Panc1 (cell line): Measurements from ENCODE around the gene ARR3. TPM values are rescaled to one million over a fixed set of nuclear protein-coding genes. Genes with fewer than 3 reads are reported as not detected.

ENCODE experiments used
- ATAC-seq: fragments of 200-7000 bp; cut with Tn5 transposase; 2 replicates; pipeline ENCODE4 v1.9.1; 2020; ENCODE audit warnings: mild to moderate bottlenecking, moderate library complexity
- Bru-seq: library from RNA; stranded (reverse); fragments of 400-500 nt; gene quantifications from one replicate; lab custom pipeline; 2021; lab: Mats Ljungman, UMichigan
- BruChase-seq, 2 experiments: library from RNA; stranded (reverse); fragments of 400-500 nt; gene quantifications; one replicate each; lab custom pipeline; 2021; lab: Mats Ljungman, UMichigan
- BruUV-seq: library from RNA; stranded (reverse); fragments of 400-500 nt; replicated peaks from 2 replicates; lab custom pipeline; 2021; lab: Mats Ljungman, UMichigan
- CTCF ChIA-PET: fragments of 300-600 bp; sonication (Branson Sonifier 250); formaldehyde crosslinking; loops from one replicate; lab custom pipeline; 2022; ENCODE audit warnings: antibody characterized with exemption; lab: Charles Lee
- POLR2A ChIA-PET: fragments of 300-600 bp; sonication (Branson Sonifier 250); formaldehyde crosslinking; loops from one replicate; lab custom pipeline; 2022; ENCODE audit warnings: antibody characterized with exemption; lab: Charles Lee
- DNase-seq: peaks from one replicate; pipeline ENCODE4 v3.0.0-alpha.2; 2010; ENCODE audit warnings: low read depth, low spot score
- H3K27ac ChIP-seq: 2 replicates; pipeline ENCODE4 v1.5.1; 2011; ENCODE audit warnings: mild to moderate bottlenecking, low read length, inconsistent platforms
- H3K27me3 ChIP-seq: fragments of 200-500 bp; sonication (Bioruptor generic); 2 replicates; pipeline ENCODE4 v1.6.0; 2014; ENCODE audit warnings: low read length, inconsistent platforms; ENCODE audit not compliant: control insufficient read depth, insufficient read depth
- H3K36me3 ChIP-seq: fragments of 200-500 bp; sonication (Bioruptor generic); 2 replicates; pipeline ENCODE4 v1.5.1; 2014; ENCODE audit warnings: inconsistent platforms, mild to moderate bottlenecking, low read length, moderate library complexity; ENCODE audit not compliant: control insufficient read depth, insufficient read depth
- H3K4me1 ChIP-seq: 2 replicates; pipeline ENCODE4 v1.5.1; 2011; ENCODE audit warnings: inconsistent platforms, mild to moderate bottlenecking, low read length, moderate library complexity; ENCODE audit not compliant: control insufficient read depth, insufficient read depth
- H3K4me3 ChIP-seq, 2 experiments: 2 replicates each; pipeline ENCODE4 v1.5.1; 2011 to 2012; ENCODE audit warnings: low read depth in 2 of 2, low read length in 2 of 2, mild to moderate bottlenecking in 2 of 2, inconsistent platforms in 1 of 2, moderate library complexity in 1 of 2
- H3K9me3 ChIP-seq: fragments of 200-500 bp; sonication (Bioruptor generic); 2 replicates; pipeline ENCODE4 v1.5.1; 2014; ENCODE audit warnings: low read depth, mild to moderate bottlenecking, inconsistent platforms, low read length, moderate library complexity; ENCODE audit not compliant: control insufficient read depth, insufficient read depth
- CTCF ChIP-seq: fragments of 450-650 bp; IDR thresholded peaks from 2 replicates; pipeline ENCODE4 v1.5.1; 2017; ENCODE audit warnings: mild to moderate bottlenecking
- POLR2AphosphoS5 ChIP-seq: IDR thresholded peaks from 2 replicates; pipeline ENCODE4 v1.6.1; 2012; ENCODE audit warnings: mild to moderate bottlenecking, low read depth, low read length, moderate library complexity
- REST ChIP-seq, 2 experiments: IDR thresholded peaks; 2 replicates each; pipeline ENCODE4 v1.6.1; 2011 to 2012; ENCODE audit warnings: low read depth in 2 of 2, control low read depth in 1 of 2, low read length in 1 of 2, mild to moderate bottlenecking in 1 of 2, moderate library complexity in 1 of 2; ENCODE audit not compliant: insufficient read depth in 1 of 2
- SIN3A ChIP-seq: IDR thresholded peaks from 2 replicates; pipeline ENCODE4 v1.6.1; 2012; ENCODE audit warnings: low read depth, mild to moderate bottlenecking, low read length, moderate library complexity, borderline replicate concordance; ENCODE audit not compliant: insufficient read depth
- TCF7L2 ChIP-seq: IDR thresholded peaks from 2 replicates; pipeline ENCODE4 v1.6.1; 2011; ENCODE audit warnings: mild to moderate bottlenecking, low read depth, low read length, inconsistent platforms
- in situ Hi-C: cut with HindIII; loops from 2 replicates; pipeline ENCODE4 v1.10.0; 2016; ENCODE audit warnings: low sequenced_read_pairs, low pct_unique_long_range_greater_than_20kb
- intact Hi-C: fragments of 100-400 bp; cut with micrococcal nuclease; formaldehyde crosslinking; loops from one replicate; pipeline ENCODE4 v1.10.0; 2022; ENCODE audit not compliant: unreplicated experiment
- long read RNA-seq: library from polyadenylated mRNA; unstranded; transcript quantifications from one replicate; pipeline ENCODE4 v2.0.0, GENCODE V29; 2021; ENCODE audit not compliant: unreplicated experiment
- polyA plus RNA-seq: library from polyadenylated mRNA; unstranded; fragments of >200 nt; gene quantifications from one replicate; pipeline ENCODE4 v1.2.1, GENCODE V29; 2012; ENCODE audit warnings: missing spikeins; ENCODE audit not compliant: insufficient read length
- total RNA-seq: library from RNA; stranded (reverse); gene quantifications from one replicate; pipeline ENCODE4 v1.2.1, GENCODE V29; 2021; ENCODE audit not compliant: unreplicated experiment

The ARR3 gene
- total RNA-seq (not detected), Bru-seq, nascent RNA (not detected), BruChase-seq, experiment 1, labeled RNA remaining after a 2-hour chase (not detected), BruChase-seq, experiment 2, labeled RNA remaining after a 6-hour chase (not detected)
- polyA plus RNA-seq, result 0.17 TPM
- long read RNA-seq, result 0 reads

DNA sequence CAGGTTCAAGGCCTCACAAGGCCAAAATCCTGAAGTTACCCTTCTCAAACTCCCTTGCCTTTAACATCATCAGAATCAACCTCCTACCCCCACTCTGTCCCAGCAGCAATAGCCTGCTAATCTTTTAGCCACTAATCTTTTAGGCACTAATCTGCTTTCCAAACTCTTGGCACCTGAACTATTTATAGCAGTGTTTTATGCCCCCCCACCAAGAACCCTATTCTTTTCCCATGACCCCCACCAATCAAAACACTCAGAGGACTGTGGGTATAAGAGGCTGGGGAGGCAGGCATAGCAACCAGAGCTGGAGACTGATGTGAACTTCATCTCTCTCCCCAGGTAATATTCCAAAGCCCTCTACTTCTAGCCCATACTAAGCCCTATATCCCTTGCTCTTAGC lies at the start of gene ARR3:
ARR3 (plus strand) TSS at position 301 of the 400 bp plus-strand sequence. CDS start 1,052 bp downstream, outside the sequence.
- no peak for TF ChIP-seq POLR2AphosphoS5
- no peak for TF ChIP-seq SIN3A
- TF ChIP-seq CTCF, result no peak
- no peak for TF ChIP-seq REST (IDR thresholded peaks at IDR 0.05; ENCODE audit: insufficient read depth in 1 of 2, low read depth in 2 of 2, low read length in 1 of 2)
- TF ChIP-seq TCF7L2, result no peak
- in situ Hi-C loops (no loop called here), intact Hi-C loops (no loop called here)
- Histone ChIP-seq H3K36me3 (no peaks in the 10 kb centered on the region), H3K27ac (no peak within 1 kb of the TSS), H3K4me1 (no peaks in the 10 kb centered on the region), H3K27me3 (peaks cover 2% of the 10 kb centered on the region; the same call in 1 of the 2 replicates), H3K9me3 (no peaks in the 10 kb centered on the region), H3K4me3 (no peak within 1 kb of the TSS)
- DNase-seq, result no peak
- no TSS peak for BruUV-seq
- CTCF ChIA-PET, result no interaction called here
- POLR2A ChIA-PET, result no interaction called here
- ATAC-seq, result no peak

DNA sequence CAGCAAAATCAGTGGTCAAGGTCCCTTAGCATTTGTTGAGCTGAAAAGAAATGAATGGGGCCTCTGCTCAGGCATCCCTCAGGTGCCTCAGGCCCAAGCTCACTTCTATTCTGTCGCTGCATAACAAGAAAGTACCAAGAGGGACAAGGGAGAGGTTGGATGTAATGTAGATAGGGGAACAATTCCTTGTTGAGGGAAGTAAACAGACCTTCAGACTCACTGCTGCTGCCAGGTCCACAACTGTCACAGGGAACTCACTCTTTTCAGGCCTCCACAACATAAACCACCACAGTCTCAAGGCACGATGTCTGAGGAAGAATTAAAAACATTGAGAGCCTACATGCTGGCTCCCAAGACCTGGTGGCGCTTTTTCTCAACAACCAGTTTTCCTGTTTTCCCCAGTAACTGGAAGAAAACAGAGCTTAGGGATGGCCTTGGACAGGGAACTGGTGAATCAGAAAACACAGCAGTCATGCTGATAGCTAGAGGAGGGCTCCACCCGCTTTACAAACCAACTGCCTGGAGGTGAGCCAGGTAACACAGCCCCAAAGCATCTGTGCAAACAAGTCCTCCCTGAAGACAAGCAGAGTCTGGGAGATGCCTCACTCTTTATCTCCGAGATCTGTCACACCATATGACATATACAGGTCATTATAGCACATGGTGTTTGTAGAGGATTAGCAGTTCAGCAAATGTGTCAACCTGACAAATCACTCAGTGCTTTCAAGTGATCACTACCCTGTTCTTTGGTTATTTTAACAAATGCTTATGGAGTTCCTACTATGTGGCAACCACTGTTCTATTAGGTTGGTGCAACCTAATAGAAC lies 48.0 kb upstream of the ARR3 start:
- TF ChIP-seq TCF7L2, result no peak
- TF ChIP-seq CTCF, result no peak
- no peak for TF ChIP-seq REST (IDR thresholded peaks at IDR 0.05; ENCODE audit: insufficient read depth in 1 of 2, low read depth in 2 of 2, low read length in 1 of 2)
- TF ChIP-seq POLR2AphosphoS5, result no peak
- TF ChIP-seq SIN3A, result no peak
- Histone ChIP-seq H3K27me3 (no peaks in the 10 kb centered on the region), H3K27ac (no peak overlapping the region), H3K4me1 (no peaks in the 10 kb centered on the region), H3K4me3 (no peak overlapping the region), H3K36me3 (no peaks in the 10 kb centered on the region), H3K9me3 (no peaks in the 10 kb centered on the region)
- DNase-seq, result peak; percentile 15
- no peak for ATAC-seq
- no TSS peak for BruUV-seq
- ChIA-PET CTCF (interaction anchor here (0.6 kb wide), 1 partner anchor 17 kb away, joined by 3 read pairs; no protein-coding TSS in a partner anchor), POLR2A (no interaction called here)
- in situ Hi-C loops, result no loop called here
- intact Hi-C loops, result no loop called here
